ENCODE data around the gene TEX50. TPM values are rescaled to one million over a fixed set of nuclear protein-coding genes. Genes with fewer than 3 reads are reported as not detected.

The TEX50 gene
- total and polyA plus RNA-seq, 2 donors (not counting 3 experiments of a cell fraction or from before 2014, with no cell fraction given) = not detected

- intact Hi-C loops (cut with micrococcal nuclease) (no loop called here), dilution Hi-C loops (cut with MboI; ENCODE audit: extremely low pct_ligation_motif_present, low sequenced_read_pairs) (no loop called here)
- TF ChIP-seq POLR2A (IDR thresholded peaks at IDR 0.05; ENCODE audit: low read depth, low read length) = no peak
- no peak for TF ChIP-seq CTCF (IDR thresholded peaks at IDR 0.05; ENCODE audit: extremely low read depth in 1 of 2, insufficient read depth in 1 of 2, low read depth in 1 of 2, low read length in 2 of 2)
- TF ChIP-seq MAX (IDR thresholded peaks at IDR 0.05; ENCODE audit: insufficient read depth, insufficient read length) = no peak
- no peak for TF ChIP-seq JUN (IDR thresholded peaks at IDR 0.05; ENCODE audit: borderline replicate concordance, insufficient read depth, insufficient read length, low read depth)
- TF ChIP-seq POLR2AphosphoS5 (IDR thresholded peaks at IDR 0.05; ENCODE audit: insufficient read depth, low read depth, low read length) = no peak
- TF ChIP-seq MYC (IDR thresholded peaks at IDR 0.05; ENCODE audit: low read depth, low read length) = no peak
- no peak for TF ChIP-seq FOS (IDR thresholded peaks at IDR 0.05; ENCODE audit: borderline replicate concordance, insufficient read depth, low read length)
- no peak for TF ChIP-seq GATA2 (IDR thresholded peaks at IDR 0.05; ENCODE audit: insufficient read depth, insufficient read length, low read depth, low read length)
- TF ChIP-seq EZH2 (IDR thresholded peaks at IDR 0.05; ENCODE audit: borderline replicate concordance, low read depth, low read length, severe bottlenecking) = no peak
- Histone ChIP-seq H3K36me3 (ENCODE audit: control insufficient read depth in 2 of 2, extremely low read depth in 1 of 2, insufficient read depth in 2 of 2, low read length in 2 of 2) (no peaks in the 10 kb centered on the region), H4K20me1 (replicated peaks; ENCODE audit: control insufficient read depth, extremely low read depth, insufficient read depth, low read length) (no peaks in the 10 kb centered on the region), H2AFZ (ENCODE audit: low read depth, low read length) (no peak overlapping the region), H3K27ac (ENCODE audit: insufficient read depth, low read depth, low read length) (no peak overlapping the region), H3K4me3 (replicated peaks in 1 of 3; ENCODE audit: insufficient read depth in 1 of 3, low read depth in 1 of 3, low read length in 3 of 3) (no peak overlapping the region), H3K9me1 (replicated peaks; ENCODE audit: control insufficient read depth, extremely low read depth, insufficient read depth, low read length) (no peaks in the 10 kb centered on the region), H3K79me2 (ENCODE audit: control insufficient read depth, insufficient read depth, low read length) (no peaks in the 10 kb centered on the region), H3K4me2 (ENCODE audit: insufficient read depth, low read length) (no peak overlapping the region), H3K9ac (replicated peaks; ENCODE audit: extremely low read depth, insufficient read depth, low read length) (no peak overlapping the region), H3K4me1 (ENCODE audit: control insufficient read depth, extremely low read depth, insufficient read depth, low read length) (no peaks in the 10 kb centered on the region), H3K9me3 (replicated peaks; ENCODE audit: control insufficient read depth, insufficient read depth, low read length) (no peaks in the 10 kb centered on the region), H3K27me3 (ENCODE audit: control insufficient read depth in 2 of 2, insufficient read depth in 2 of 2, low read length in 2 of 2) (no peaks in the 10 kb centered on the region)
- DNase-seq (ENCODE audit: low read depth, low spot score) (no peak), FAIRE-seq (no peak)
- no TSS peak for BruUV-seq (replicated peaks)
- ChIA-PET CTCF (no interaction called here), POLR2A (no interaction called here)
Measured at GRCh38 chr1:173596097-173596825, 38.9 kb upstream of the TEX50 start.
